HG03378 (cell line): ENCODE results near the gene HIVEP2.

ENCODE experiments used
- ATAC-seq: cut with Tn5 transposase; IDR thresholded peaks from one replicate; pipeline ENCODE4 v1.9.1; 2021; ENCODE audit warnings: mild to moderate bottlenecking, moderate library complexity; ENCODE audit not compliant: unreplicated experiment

HIVEP2 gene

DNA sequence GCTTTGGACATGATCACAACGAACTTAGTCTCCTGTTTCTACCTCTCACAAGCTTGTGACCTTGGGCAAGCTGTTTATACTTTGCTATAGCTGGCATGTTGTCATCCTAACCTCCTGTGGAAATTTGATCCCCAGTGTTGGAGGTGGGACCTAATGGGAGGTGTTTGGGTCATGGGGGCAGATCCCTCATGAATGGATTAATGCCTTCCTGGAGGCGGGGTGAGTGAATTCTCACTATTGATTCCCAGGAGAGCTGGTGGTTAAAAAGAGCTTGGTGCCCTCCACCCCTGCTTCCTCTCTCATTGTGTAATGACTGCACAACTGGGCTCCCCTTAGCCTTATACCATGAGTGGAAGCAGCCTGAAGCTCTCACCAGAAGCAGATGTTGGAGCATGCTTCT is 228.9 kb downstream of the HIVEP2 start:
- ATAC-seq: no peak

DNA sequence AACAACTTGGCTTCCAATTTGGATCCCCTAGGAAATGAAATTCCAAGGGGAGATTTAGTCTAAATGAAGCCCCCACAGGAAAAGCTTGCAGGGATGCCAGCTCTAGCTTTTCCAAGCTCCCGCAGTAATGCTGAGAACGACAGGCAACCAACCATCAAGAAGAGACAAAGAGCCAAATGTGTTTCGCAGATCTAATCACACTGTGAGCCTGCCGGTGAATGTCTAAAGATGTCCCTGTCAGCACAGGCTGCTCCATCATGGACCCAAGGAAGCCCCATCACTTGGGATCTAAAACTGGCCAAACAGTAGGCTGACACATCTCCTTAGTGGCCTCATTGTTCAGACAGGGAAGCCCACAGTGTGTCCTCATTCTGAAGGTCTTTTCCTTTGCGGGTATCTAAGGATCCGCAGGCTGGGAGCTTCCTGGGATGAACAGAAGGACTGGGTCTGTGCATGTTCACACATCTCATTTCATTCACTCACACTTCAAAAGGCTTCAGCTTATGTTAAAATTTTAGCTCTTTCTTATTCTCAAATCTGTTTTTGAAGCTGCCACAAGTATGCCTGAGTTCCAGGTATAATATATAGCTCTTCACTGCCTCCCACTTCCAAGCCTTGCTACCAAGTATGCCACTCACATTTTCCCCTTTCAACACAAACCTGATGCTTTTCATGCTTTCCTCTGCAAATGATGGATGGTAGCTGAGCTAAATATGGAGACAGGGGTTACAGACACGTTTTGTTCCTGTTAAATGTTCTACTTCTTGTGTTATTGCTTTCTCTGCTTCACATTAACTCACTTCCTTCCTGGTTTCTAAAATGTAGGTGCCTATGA is 229.8 kb downstream of the HIVEP2 start:
- no peak for ATAC-seq

DNA sequence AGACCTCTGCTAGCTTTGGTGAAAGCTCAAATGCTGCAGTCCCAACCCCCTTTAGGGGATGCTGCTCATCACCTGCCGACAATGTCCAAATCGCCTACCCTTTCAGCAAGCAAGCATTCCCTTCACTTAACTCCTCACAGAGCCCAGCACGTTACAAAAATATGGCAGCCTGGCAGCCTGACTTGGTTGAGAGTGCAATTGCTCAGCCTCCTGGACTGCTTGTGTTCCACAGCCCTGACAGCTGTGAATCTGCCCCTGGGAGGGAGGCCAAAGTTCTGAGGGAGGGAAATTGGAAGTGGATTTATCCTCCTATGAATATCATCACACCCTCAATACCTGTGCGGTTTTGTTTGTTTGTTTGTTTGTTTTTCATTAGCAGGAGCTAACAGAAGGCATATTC is 231.0 kb downstream of the HIVEP2 start:
- no peak for ATAC-seq

DNA sequence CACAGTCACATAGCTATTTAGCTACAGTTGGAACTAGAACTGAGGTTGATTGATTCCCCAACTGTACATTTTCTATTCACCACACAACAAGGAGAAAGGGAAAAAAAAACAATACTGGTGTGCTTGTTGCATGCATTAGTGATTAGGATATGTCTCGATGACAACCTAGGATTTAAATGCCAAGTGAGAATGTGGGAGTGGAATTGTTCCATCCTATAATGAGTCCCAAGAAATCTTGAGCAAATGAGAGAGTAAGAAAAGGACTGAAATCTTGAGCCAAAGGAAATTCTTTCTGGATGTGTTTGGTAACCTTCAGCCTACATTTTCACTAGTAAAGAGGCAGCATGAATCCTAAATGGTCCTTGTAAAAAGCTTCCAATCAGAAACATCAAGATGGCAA is 232.7 kb downstream of the HIVEP2 start:
- ATAC-seq: no peak

DNA sequence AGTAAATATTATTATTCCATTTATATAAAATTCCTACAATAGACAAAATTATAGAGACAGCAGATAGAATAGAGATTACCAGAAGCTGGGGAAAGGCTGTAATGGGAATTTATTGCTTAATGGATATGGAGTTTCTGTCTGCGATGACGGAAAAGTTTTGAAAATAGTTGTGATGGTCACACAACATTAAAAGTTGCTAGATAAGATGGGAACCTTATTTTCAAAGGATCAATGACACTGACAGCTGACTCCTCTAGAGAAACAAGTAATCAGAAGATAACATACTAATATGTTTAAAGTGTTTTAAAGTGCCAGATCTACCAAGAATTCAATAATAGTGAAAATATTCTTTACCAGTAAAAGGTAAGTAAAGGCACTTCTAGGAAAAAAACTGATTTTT is 236.3 kb downstream of the HIVEP2 start:
- no peak for ATAC-seq

DNA sequence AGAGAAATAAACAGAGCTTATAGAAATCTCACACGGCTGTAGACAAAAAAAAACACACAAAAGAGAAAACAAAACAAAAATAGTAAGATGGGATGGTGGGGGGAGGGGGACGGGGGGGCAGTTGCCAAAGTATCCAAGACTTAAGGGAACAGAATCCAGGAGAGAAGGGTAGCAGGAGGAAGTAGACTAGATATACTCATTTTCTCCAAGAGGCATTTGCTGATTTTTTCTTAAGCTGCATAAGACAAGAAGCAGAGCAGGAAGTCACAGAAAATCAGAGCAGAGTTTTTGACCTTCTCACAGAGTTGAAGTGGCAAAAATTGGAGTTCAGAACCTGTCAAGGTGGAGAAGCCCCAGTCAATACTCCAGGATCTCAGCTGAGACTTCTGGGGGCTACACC is 237.7 kb downstream of the HIVEP2 start:
- ATAC-seq: no peak

DNA sequence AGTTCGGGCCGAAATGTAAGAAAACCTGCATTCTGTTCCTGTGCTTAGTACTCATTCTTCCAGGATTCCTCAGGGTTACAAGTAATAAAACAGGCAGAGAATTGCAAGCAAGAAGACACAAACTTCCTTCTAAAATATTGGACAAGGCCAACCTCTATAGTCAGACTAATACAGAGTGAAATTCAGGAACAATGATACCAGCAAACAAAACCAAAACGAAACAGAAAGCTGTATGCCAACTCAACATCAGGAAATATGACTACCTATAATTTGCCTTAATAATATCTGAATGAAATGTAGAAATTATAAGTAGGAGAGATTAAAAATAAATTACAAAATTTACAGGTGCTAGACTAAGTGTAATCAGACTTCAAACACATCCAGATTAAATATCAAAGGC is 238.8 kb downstream of the HIVEP2 start:
- ATAC-seq: no peak

DNA sequence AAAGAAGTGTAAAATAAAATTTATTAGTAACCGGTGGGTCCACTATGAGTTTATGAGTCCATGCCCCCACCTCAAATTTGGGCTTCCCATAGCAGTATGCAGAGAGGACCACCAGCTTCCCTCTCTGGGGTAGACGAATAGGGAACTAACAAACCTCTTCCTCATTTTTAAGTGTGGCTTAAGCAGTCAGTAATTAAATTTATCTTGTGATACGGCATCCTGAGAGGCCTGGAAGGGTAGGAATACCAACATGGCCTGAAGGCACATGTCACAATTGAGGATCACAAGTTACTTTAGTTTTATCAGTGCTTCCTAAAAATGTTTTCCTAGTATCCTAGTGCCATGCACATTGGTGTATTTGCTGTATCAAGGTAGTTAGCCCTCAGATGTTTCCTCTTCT is 239.9 kb downstream of the HIVEP2 start:
- no peak for ATAC-seq

DNA sequence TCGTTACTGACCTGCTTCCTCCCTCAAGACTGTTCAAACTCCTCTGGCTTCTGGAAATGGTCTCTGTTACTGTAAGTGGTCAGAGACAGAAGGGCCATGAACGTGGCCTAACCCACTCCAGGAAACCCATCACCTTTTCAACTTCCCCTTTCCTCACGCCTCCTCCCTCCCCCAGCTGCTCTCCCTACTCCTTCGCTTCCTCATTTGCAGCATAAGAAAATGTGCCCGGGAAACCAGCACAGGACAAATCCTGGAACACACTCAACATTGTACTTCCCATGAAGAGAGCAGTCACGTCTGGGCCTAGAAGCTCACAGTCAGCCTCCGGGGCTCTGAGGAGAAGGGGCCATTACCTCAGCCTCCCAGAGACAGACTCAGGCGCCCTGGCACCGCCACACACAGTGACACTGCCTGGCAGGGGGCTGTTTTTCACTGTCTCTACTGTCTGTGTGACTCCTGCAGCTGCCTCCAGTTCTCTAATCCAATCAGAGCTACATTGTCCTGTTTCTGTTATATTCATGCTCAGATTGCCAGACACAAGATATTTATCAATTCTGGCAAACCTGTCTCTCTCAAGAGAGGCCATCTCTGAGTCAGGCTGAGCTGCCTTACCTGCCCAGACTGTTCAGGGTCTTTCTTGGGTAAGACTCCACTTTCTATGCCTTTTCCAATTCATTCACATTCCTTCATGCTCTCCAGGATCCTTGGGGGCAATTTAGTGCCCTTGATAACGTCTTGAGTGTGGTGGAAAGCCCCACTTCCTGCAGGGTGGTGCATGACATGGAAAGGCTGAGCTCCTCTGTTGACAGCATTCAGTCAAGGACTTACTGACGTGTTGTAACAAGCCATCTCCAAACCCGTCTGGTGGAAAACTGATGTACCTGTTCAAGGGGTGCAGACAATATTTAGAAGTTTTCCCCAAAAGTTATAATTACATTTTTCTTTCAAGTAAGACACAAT is 242.2 kb downstream of the HIVEP2 start:
- no peak for ATAC-seq
